SU-DHL-6 (cell line): ENCODE data around the gene COG5.

Source experiments
- H2AFZ ChIP-seq: fragments of 200-600 bp; sonication (generic); 2 replicates; pipeline ENCODE4 v1.6.1; 2014; ENCODE audit warnings: low read depth, mild to moderate bottlenecking, moderate library complexity, mixed read lengths, antibody characterized with exemption, low read length; ENCODE audit not compliant: severe bottlenecking
- H3F3A ChIP-seq: fragments of 200-600 bp; shearing (Covaris generic); 2 replicates; pipeline ENCODE4 v1.6.0; 2016; ENCODE audit warnings: antibody characterized with exemption, mild to moderate bottlenecking; ENCODE audit not compliant: insufficient read depth
- H3K27ac ChIP-seq: fragments of 200-600 bp; sonication (generic); 2 replicates; pipeline ENCODE4 v1.5.1; 2016; ENCODE audit warnings: low read depth, mild to moderate bottlenecking, low read length, moderate library complexity, mixed read lengths
- H3K27me3 ChIP-seq: fragments of 200-600 bp; sonication (generic), shearing (Covaris generic); 2 replicates; pipeline ENCODE4 v1.6.0; 2014; ENCODE audit warnings: mild to moderate bottlenecking, low read length
- H3K36me3 ChIP-seq: fragments of 200-600 bp; sonication (generic); 2 replicates; pipeline ENCODE4 v1.6.1; 2014; ENCODE audit warnings: mild to moderate bottlenecking, low read length, mixed read lengths
- H3K4me2 ChIP-seq: fragments of 300-600, 200-600 bp; shearing (Covaris generic), sonication (generic); 2 replicates; pipeline ENCODE4 v1.6.0; 2014; ENCODE audit warnings: low read length, low read depth, mild to moderate bottlenecking; ENCODE audit not compliant: poor library complexity, severe bottlenecking
- H3K4me3 ChIP-seq: fragments of 200-600 bp; sonication (generic); 2 replicates; pipeline ENCODE4 v1.5.1; 2014; ENCODE audit warnings: antibody characterized with exemption, low read length, mild to moderate bottlenecking, mixed read lengths; ENCODE audit not compliant: insufficient read depth, poor library complexity, severe bottlenecking
- H3K79me2 ChIP-seq: fragments of 200-600 bp; sonication (generic); 2 replicates; pipeline ENCODE4 v1.6.1; 2014; ENCODE audit warnings: mild to moderate bottlenecking, low read length, moderate library complexity; ENCODE audit not compliant: insufficient read depth
- H3K9ac ChIP-seq: fragments of 200-600 bp; sonication (generic); 2 replicates; pipeline ENCODE4 v1.7.0; 2014; ENCODE audit warnings: mild to moderate bottlenecking, low read length
- H3K9me2 ChIP-seq: fragments of 200-600 bp; sonication (generic); replicated peaks from 2 replicates; pipeline ENCODE4 v1.6.1; 2014; ENCODE audit warnings: low read length; ENCODE audit not compliant: insufficient read depth
- H3K9me3 ChIP-seq: fragments of 200-600 bp; sonication (generic); 2 replicates; pipeline ENCODE4 v1.6.1; 2014; ENCODE audit warnings: low read length, mixed read lengths; ENCODE audit not compliant: insufficient read depth
- H4K20me1 ChIP-seq: fragments of 200-600 bp; sonication (generic); 2 replicates; pipeline ENCODE4 v1.6.1; 2014; ENCODE audit warnings: low read depth, mild to moderate bottlenecking, antibody characterized with exemption, low read length, moderate library complexity, mixed read lengths
- EZH2phosphoT487 ChIP-seq: fragments of 200-600 bp; sonication (generic), shearing (Covaris generic); conservative IDR thresholded peaks from 2 replicates; pipeline ENCODE4 v1.6.1; 2018; ENCODE audit warnings: mild to moderate bottlenecking, antibody characterized with exemption, low read length, moderate library complexity, mixed read lengths
- TF ChIP-seq, protein P1 (sequence below): fragments of 200-600 bp; sonication (generic); IDR thresholded peaks from one replicate; pipeline ENCODE4 v1.5.1; 2017; ENCODE audit warnings: antibody characterized with exemption, mild to moderate bottlenecking, low read length, moderate library complexity; ENCODE audit not compliant: insufficient read depth, poor library complexity, severe bottlenecking

Gene COG5

GRCh38 chr7:107233174-107233573 is 330.5 kb downstream of the COG5 start:
- Histone ChIP-seq H3K9ac (no peak overlapping the region), H4K20me1 (no peaks in the 10 kb centered on the region), H3K4me3 (no peak overlapping the region), H3K27ac (no peak overlapping the region), H3F3A (no peaks in the 10 kb centered on the region), H3K9me3 (no peaks in the 10 kb centered on the region), H3K9me2 (no peaks in the 10 kb centered on the region), H3K27me3 (no peaks in the 10 kb centered on the region), H3K79me2 (no peaks in the 10 kb centered on the region), H3K36me3 (no peaks in the 10 kb centered on the region), H3K4me2 (no peak overlapping the region), H2AFZ (no peak overlapping the region)
- TF ChIP-seq, protein P1, sequence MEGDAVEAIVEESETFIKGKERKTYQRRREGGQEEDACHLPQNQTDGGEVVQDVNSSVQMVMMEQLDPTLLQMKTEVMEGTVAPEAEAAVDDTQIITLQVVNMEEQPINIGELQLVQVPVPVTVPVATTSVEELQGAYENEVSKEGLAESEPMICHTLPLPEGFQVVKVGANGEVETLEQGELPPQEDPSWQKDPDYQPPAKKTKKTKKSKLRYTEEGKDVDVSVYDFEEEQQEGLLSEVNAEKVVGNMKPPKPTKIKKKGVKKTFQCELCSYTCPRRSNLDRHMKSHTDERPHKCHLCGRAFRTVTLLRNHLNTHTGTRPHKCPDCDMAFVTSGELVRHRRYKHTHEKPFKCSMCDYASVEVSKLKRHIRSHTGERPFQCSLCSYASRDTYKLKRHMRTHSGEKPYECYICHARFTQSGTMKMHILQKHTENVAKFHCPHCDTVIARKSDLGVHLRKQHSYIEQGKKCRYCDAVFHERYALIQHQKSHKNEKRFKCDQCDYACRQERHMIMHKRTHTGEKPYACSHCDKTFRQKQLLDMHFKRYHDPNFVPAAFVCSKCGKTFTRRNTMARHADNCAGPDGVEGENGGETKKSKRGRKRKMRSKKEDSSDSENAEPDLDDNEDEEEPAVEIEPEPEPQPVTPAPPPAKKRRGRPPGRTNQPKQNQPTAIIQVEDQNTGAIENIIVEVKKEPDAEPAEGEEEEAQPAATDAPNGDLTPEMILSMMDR, result no peak
- no peak for TF ChIP-seq EZH2phosphoT487

- no peaks in the 10 kb centered on the region for H3K79me2 ChIP-seq
- no peaks in the 10 kb centered on the region for H3K36me3 ChIP-seq
- no peak overlapping the region for H3K9ac ChIP-seq
- TF ChIP-seq, protein P1, result no peak
- TF ChIP-seq EZH2phosphoT487, result no peak
- no peaks in the 10 kb centered on the region for H3K9me3 ChIP-seq
- no peaks in the 10 kb centered on the region for H4K20me1 ChIP-seq
- no peaks in the 10 kb centered on the region for H3F3A ChIP-seq
- no peak overlapping the region for H3K4me3 ChIP-seq
- H2AFZ ChIP-seq, result no peak overlapping the region
- H3K9me2 ChIP-seq, result no peaks in the 10 kb centered on the region
- no peaks in the 10 kb centered on the region for H3K27me3 ChIP-seq
- no peak overlapping the region for H3K27ac ChIP-seq
- no peak overlapping the region for H3K4me2 ChIP-seq
Measured at GRCh38 chr7:107232568-107233090, 331.1 kb downstream of the COG5 start.

- Histone ChIP-seq H3K4me3 (no peak overlapping the region), H3K27me3 (no peaks in the 10 kb centered on the region), H3K9me3 (no peaks in the 10 kb centered on the region), H3K27ac (no peak overlapping the region), H3K79me2 (no peaks in the 10 kb centered on the region), H3F3A (no peaks in the 10 kb centered on the region), H2AFZ (no peak overlapping the region), H3K9me2 (no peaks in the 10 kb centered on the region), H3K36me3 (no peaks in the 10 kb centered on the region), H3K9ac (no peak overlapping the region), H4K20me1 (no peaks in the 10 kb centered on the region), H3K4me2 (no peak overlapping the region)
- no peak for TF ChIP-seq EZH2phosphoT487
- TF ChIP-seq, protein P1, result no peak
Measured at GRCh38 chr7:107230334-107230733, 333.4 kb downstream of the COG5 start.

DNA sequence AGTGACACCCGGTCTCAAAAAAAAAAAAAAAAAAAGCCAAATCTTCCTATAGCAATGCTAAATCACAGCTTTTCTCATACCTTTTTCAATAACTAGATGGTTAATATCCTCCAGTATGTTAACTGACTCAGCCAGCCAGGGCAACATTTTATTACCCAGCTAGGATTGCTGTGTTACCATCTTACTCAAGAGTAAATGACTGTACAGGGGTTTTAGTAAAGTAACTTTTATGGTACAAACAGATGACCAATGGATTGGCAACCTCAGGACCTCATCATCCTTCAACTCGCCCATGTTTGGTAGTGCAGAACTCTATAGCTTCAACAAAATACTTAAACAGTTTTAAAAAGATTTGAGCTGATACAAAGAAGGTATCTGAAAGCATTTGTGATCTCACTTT is 335.4 kb downstream of the COG5 start:
- no peak for TF ChIP-seq EZH2phosphoT487
- TF ChIP-seq, protein P1, result no peak
- H3K4me2 ChIP-seq, result no peak overlapping the region
- H3K9me3 ChIP-seq, result no peaks in the 10 kb centered on the region
- H2AFZ ChIP-seq, result no peak overlapping the region
- no peaks in the 10 kb centered on the region for H3K79me2 ChIP-seq
- H3K9me2 ChIP-seq, result no peaks in the 10 kb centered on the region
- H3K27me3 ChIP-seq, result no peaks in the 10 kb centered on the region
- H3K4me3 ChIP-seq, result no peak overlapping the region
- no peaks in the 10 kb centered on the region for H3F3A ChIP-seq
- no peaks in the 10 kb centered on the region for H4K20me1 ChIP-seq
- H3K36me3 ChIP-seq, result no peaks in the 10 kb centered on the region
- H3K9ac ChIP-seq, result no peak overlapping the region
- H3K27ac ChIP-seq, result no peak overlapping the region
